IMR-90 (cell line): ENCODE results near the gene SCFD2. TPM values are rescaled to one million over a fixed set of nuclear protein-coding genes. Genes with fewer than 3 reads are reported as not detected.

Experiments used
- ATAC-seq: fragments of 200-7000 bp; cut with Tn5 transposase; 2 replicates; pipeline ENCODE4 v1.9.1; 2020; ENCODE audit warnings: low read depth, mild to moderate bottlenecking, moderate library complexity
- BruUV-seq: library from RNA; stranded (reverse); fragments of 400-500 nt; replicated peaks from 2 replicates; lab custom pipeline; 2021; lab: Mats Ljungman, UMichigan
- CTCF ChIA-PET: fragments of 300-600 bp; formaldehyde crosslinking; extraction: SDS; loops from one replicate; lab custom pipeline; 2021; ENCODE audit warnings: antibody characterized with exemption; lab: Yijun Ruan, JAX
- POLR2A ChIA-PET: fragments of 300-600 bp; sonication (Branson Sonifier 250); formaldehyde crosslinking; loops from one replicate; lab custom pipeline; 2022; ENCODE audit warnings: antibody characterized with exemption; ENCODE audit not compliant: unreplicated experiment; lab: Charles Lee
- DNase-seq: peaks from one replicate; pipeline ENCODE4 v3.0.0; 2013
- H2AFZ ChIP-seq: replicated peaks from 2 replicates; pipeline ENCODE3; 2013; ENCODE audit warnings: low read length, mild to moderate bottlenecking; ENCODE audit not compliant: poor library complexity
- H2AK5ac ChIP-seq: 2 replicates; pipeline ENCODE4 v1.6.1; 2013; ENCODE audit warnings: low read depth, low read length, inconsistent platforms
- H2AK9ac ChIP-seq: replicated peaks from 2 replicates; pipeline ENCODE3; 2013; ENCODE audit warnings: mild to moderate bottlenecking, low read depth, low read length, moderate library complexity; ENCODE audit not compliant: poor library complexity
- H2BK120ac ChIP-seq: 2 replicates; pipeline ENCODE4 v1.6.1; 2013; ENCODE audit warnings: low read depth, low read length, inconsistent platforms
- H2BK15ac ChIP-seq: 3 replicates; pipeline ENCODE4 v1.6.1; 2013; ENCODE audit warnings: low read depth, low read length, inconsistent platforms
- H2BK20ac ChIP-seq: 2 replicates; pipeline ENCODE4 v1.6.1; 2013; ENCODE audit warnings: low read depth, mild to moderate bottlenecking, inconsistent platforms, low read length, moderate library complexity
- H2BK5ac ChIP-seq: 2 replicates; pipeline ENCODE4 v1.6.1; 2013; ENCODE audit warnings: mild to moderate bottlenecking, low read depth, low read length, inconsistent platforms; ENCODE audit not compliant: poor library complexity, severe bottlenecking
- H3K14ac ChIP-seq: replicated peaks from 2 replicates; pipeline ENCODE4 v1.6.1; 2013; ENCODE audit warnings: low read depth, low read length, inconsistent platforms
- H3K18ac ChIP-seq: 2 replicates; pipeline ENCODE4 v1.6.1; 2013; ENCODE audit warnings: low read depth, low read length, control low read depth
- H3K23ac ChIP-seq: 2 replicates; pipeline ENCODE4 v1.6.1; 2013; ENCODE audit warnings: low read depth, low read length, inconsistent platforms
- H3K27ac ChIP-seq: 2 replicates; pipeline ENCODE4 v1.5.1; 2013; ENCODE audit warnings: mild to moderate bottlenecking, control low read depth, low read length; ENCODE audit not compliant: insufficient read depth
- H3K27me3 ChIP-seq: 2 replicates; pipeline ENCODE4 v1.6.1; 2013; ENCODE audit warnings: low read length; ENCODE audit not compliant: control insufficient read depth, insufficient read depth
- H3K36me3 ChIP-seq: 2 replicates; pipeline ENCODE4 v1.6.1; 2013; ENCODE audit warnings: low read length, mixed read lengths; ENCODE audit not compliant: control insufficient read depth, insufficient read depth
- H3K4ac ChIP-seq: 2 replicates; pipeline ENCODE4 v1.6.1; 2013; ENCODE audit warnings: low read depth, low read length, inconsistent platforms
- H3K4me1 ChIP-seq: 2 replicates; pipeline ENCODE4 v1.6.1; 2013; ENCODE audit warnings: low read length, mixed read lengths; ENCODE audit not compliant: control insufficient read depth, insufficient read depth
- H3K4me2 ChIP-seq: 2 replicates; pipeline ENCODE4 v1.6.1; 2013; ENCODE audit warnings: low read depth, mild to moderate bottlenecking, control low read depth, low read length, moderate library complexity
- H3K4me3 ChIP-seq: 2 replicates; pipeline ENCODE4 v1.5.1; 2013; ENCODE audit warnings: low read depth, mild to moderate bottlenecking, control low read depth, low read length, moderate library complexity; ENCODE audit not compliant: insufficient read depth
- H3K56ac ChIP-seq: 2 replicates; pipeline ENCODE4 v1.6.1; 2013; ENCODE audit warnings: low read length, inconsistent platforms; ENCODE audit not compliant: insufficient read depth; ENCODE audit errors: extremely low read depth
- H3K79me1 ChIP-seq, 2 experiments: 2 replicates each; pipeline ENCODE4 v1.6.1; 2013; ENCODE audit warnings: low read length in 2 of 2, inconsistent platforms in 1 of 2, low read depth in 1 of 2
- H3K9ac ChIP-seq: 2 replicates; pipeline ENCODE4 v1.6.1; 2013; ENCODE audit warnings: low read depth, low read length, control low read depth
- H3K9me1 ChIP-seq: 2 replicates; pipeline ENCODE4 v1.6.1; 2013; ENCODE audit warnings: low read length, inconsistent platforms; ENCODE audit not compliant: insufficient read depth
- H3K9me3 ChIP-seq: 2 replicates; pipeline ENCODE4 v1.6.1; 2013; ENCODE audit warnings: low read length; ENCODE audit not compliant: control insufficient read depth, insufficient read depth
- H4K20me1 ChIP-seq: 2 replicates; pipeline ENCODE4 v1.6.1; 2013; ENCODE audit warnings: low read length, inconsistent platforms; ENCODE audit not compliant: insufficient read depth
- H4K5ac ChIP-seq: 2 replicates; pipeline ENCODE4 v1.6.1; 2013; ENCODE audit warnings: mild to moderate bottlenecking, low read depth, low read length, control low read depth
- H4K8ac ChIP-seq, 2 experiments: 2 replicates each; pipeline ENCODE4 v1.6.1; 2013; ENCODE audit warnings: low read depth in 2 of 2, low read length in 2 of 2, control low read depth in 1 of 2, inconsistent platforms in 1 of 2
- H4K91ac ChIP-seq: 2 replicates; pipeline ENCODE4 v1.6.1; 2013; ENCODE audit warnings: low read depth, low read length, inconsistent platforms; ENCODE audit not compliant: insufficient read depth
- BHLHE40 ChIP-seq: fragments of 150-350 bp; IDR thresholded peaks from 2 replicates; pipeline ENCODE4 v1.6.1; 2016; ENCODE audit warnings: mild to moderate bottlenecking, low read depth, low read length
- ELK1 ChIP-seq: fragments of 150-350 bp; IDR thresholded peaks from 2 replicates; pipeline ENCODE4 v1.6.1; 2016; ENCODE audit warnings: low read depth, mild to moderate bottlenecking, low read length, moderate library complexity, borderline replicate concordance
- MAFK ChIP-seq: IDR thresholded peaks from 2 replicates; pipeline ENCODE4 v1.6.1; 2012; ENCODE audit warnings: low read depth, low read length, improper control_type of control experiment
- RCOR1 ChIP-seq: IDR thresholded peaks from 2 replicates; pipeline ENCODE4 v1.6.1; 2012; ENCODE audit warnings: mild to moderate bottlenecking, low read length, improper control_type of control experiment; ENCODE audit not compliant: insufficient replicate concordance
- WGBS, 2 experiments: methylation state at CpG; one replicate each; pipeline versions ENCODE4 v1.1.5 to v1.1.7; 2013; ENCODE audit warnings: missing lambda C conversion rate in 2 of 2; ENCODE audit not compliant: insufficient read length in 1 of 2; ENCODE audit errors: extremely low coverage in 2 of 2; 5-methylcytosine and 5-hydroxymethylcytosine counted together
- dilution Hi-C: fragments of 300-500 bp; cut with HindIII; formaldehyde crosslinking; loops from one replicate; pipeline ENCODE4 v1.14.3; 2018; ENCODE audit warnings: low sequenced_read_pairs; ENCODE audit not compliant: unreplicated experiment
- in situ Hi-C: fragments of 300-500 bp; cut with MboI; formaldehyde crosslinking; loops from 3 replicates; pipeline ENCODE4 v1.14.3; 2019; ENCODE audit warnings: low sequenced_read_pairs, inconsistent platforms, mixed read lengths
- intact Hi-C: fragments of 100-400 bp; cut with micrococcal nuclease; formaldehyde crosslinking; loops from 2 replicates; pipeline ENCODE4 v1.10.0; 2022
- polyA plus RNA-seq, 3 experiments: library from polyadenylated mRNA; depleted of rRNA; stranded (reverse); fragments of >200 nt; gene quantifications; 2 replicates each; pipeline ENCODE4 v1.2.3, GENCODE V29; 2012; ENCODE audit warnings: low replicate concordance in 1 of 3
- total RNA-seq: library from RNA; depleted of rRNA; stranded (reverse); fragments of >200 nt; gene quantifications from 2 replicates; pipeline ENCODE4 v1.2.3, GENCODE V29; 2012

SCFD2 gene
- total and polyA plus RNA-seq, 2 of the 4 experiments (the other 2 are of a cell fraction) = 18.9 to 62.4 TPM

DNA sequence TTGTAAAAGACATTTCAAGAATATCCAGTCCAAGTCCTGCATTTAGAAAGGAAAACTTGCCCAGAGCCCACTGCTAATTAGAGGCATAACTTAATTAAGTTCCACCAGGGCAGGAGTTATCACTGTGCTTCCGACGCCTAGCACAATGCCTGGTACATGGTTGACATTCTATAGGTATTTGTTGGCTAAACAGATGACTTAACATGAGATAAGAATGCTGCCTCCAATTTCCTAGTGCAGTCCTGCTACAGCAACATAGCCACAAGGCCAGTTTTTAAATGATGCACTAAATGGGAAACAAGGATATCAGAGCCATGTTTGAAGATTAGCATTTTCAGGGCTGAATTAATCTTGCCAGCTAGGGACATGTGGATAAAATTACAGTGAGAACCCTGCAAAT lies 339.6 kb downstream of the SCFD2 start:
- Histone ChIP-seq H2BK15ac (no peak overlapping the region), H3K23ac (peak overlapping the region; percentile 64; the same call in 1 of the 2 replicates)
- ATAC-seq = peak; percentile 56

More for the DNA sequence above, 339.6 kb downstream of the SCFD2 start:
- dilution Hi-C loops = no loop called here
- H2AFZ ChIP-seq = no peak overlapping the region
- CTCF ChIA-PET = interaction anchor here (0.6 kb wide), 2 partner anchors 357 to 1239 kb away, joined by 3 to 4 read pairs; no protein-coding TSS in a partner anchor
- TF ChIP-seq ELK1 (no peak), RCOR1 (no peak), MAFK (no peak), BHLHE40 (no peak)
- no peaks in the 10 kb centered on the region for H3K36me3 ChIP-seq
- no peaks in the 10 kb centered on the region for H3K27me3 ChIP-seq
- no peak overlapping the region; the same call in 1 of the 2 replicates for H4K5ac ChIP-seq
- no peak overlapping the region for H2BK20ac ChIP-seq
- in situ Hi-C loops = loop anchor here (10.0 kb wide), 2 partner anchors 169 to 349 kb away; partner anchors contain the start of gene FIP1L1
- no peaks in the 10 kb centered on the region for H4K20me1 ChIP-seq
- peak overlapping the region; percentile 61; the same call in 1 of the 2 replicates for H3K14ac ChIP-seq
- no peak overlapping the region for H2BK120ac ChIP-seq
- H3K4me1 ChIP-seq = peaks cover 6% of the 10 kb centered on the region
- peak; percentile 25 for DNase-seq
- peak overlapping the region in 1 of 2 experiments; percentile 63; a peak in 1 of 4 replicates for H4K8ac ChIP-seq
- WGBS, 2 experiments = no CpG with 5 or more reads among the region's 2 CpGs
- no peaks in the 10 kb centered on the region for H3K9me1 ChIP-seq
- no peak overlapping the region for H2AK9ac ChIP-seq
- no peaks in the 10 kb centered on the region for H3K9me3 ChIP-seq
- BruUV-seq = no TSS peak
- H3K9ac ChIP-seq = no peak overlapping the region
- H3K27ac ChIP-seq = no peak overlapping the region
- H2AK5ac ChIP-seq = no peak overlapping the region
- no peak overlapping the region for H2BK5ac ChIP-seq
- H3K4me3 ChIP-seq = no peak overlapping the region
- intact Hi-C loops = no loop called here
- POLR2A ChIA-PET = interaction anchor here (0.6 kb wide), 1 partner anchor 576 kb away, joined by 4 read pairs; no protein-coding TSS in a partner anchor
- peak overlapping the region; percentile 53; the same call in 1 of the 2 replicates for H3K4ac ChIP-seq
- no peak overlapping the region for H3K4me2 ChIP-seq
- no peak overlapping the region for H3K18ac ChIP-seq
- H3K79me1 ChIP-seq = no peaks in the 10 kb centered on the region; a peak in 1 of 4 replicates
- no peak overlapping the region for H4K91ac ChIP-seq
- H3K56ac ChIP-seq = no peak overlapping the region
